Measurements from ENCODE around the gene MYO3B. TPM values are rescaled to one million over a fixed set of nuclear protein-coding genes. Genes with fewer than 3 reads are reported as not detected.

Gene MYO3B
- total and polyA plus RNA-seq, 2 of the 8 experiments (the other 6 are each of a cell fraction or from before 2014, with no cell fraction given), result 0.17 to 0.19 TPM

DNA sequence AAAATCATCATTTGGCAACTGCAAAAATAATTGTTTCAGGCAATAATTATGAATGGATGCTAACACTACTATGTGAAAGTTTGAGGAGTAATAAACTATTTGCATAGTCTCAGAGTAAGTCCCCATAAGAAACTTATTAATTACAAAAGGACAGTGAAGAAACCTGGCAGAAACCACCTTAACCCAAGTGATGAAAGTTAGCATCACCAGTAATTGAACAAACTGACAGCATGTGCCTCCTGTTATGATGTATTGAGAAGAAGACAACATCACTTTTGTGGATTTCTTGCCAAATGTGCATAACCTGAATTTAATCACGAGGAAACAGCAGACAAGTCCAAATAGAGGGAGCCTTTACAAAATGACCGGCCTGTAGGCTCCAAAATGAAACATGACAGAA, 353.9 kb downstream of the MYO3B start:
- no peak overlapping the region for H3K56ac ChIP-seq (replicated peaks; ENCODE audit: insufficient read length, low read depth, low read length)
- no peak overlapping the region for H3K14ac ChIP-seq (ENCODE audit: insufficient read length)
- no peak overlapping the region for H3K27ac ChIP-seq (ENCODE audit: low read depth, low read length)
- ChIA-PET CTCF (ENCODE audit: partially characterized antibody) (no interaction called here), POLR2A (ENCODE audit: partially characterized antibody) (no interaction called here)
- H3K9me3 ChIP-seq (ENCODE audit: insufficient read depth in 2 of 2, low read depth in 1 of 2, low read length in 1 of 2), result no peaks in the 10 kb centered on the region
- peaks cover 0 to 5% (median 5%) of the 10 kb centered on the region in 4 experiments; a peak in 3 of 7 replicates for H3K4me1 ChIP-seq (replicated peaks in 1 of 4; ENCODE audit: control insufficient read depth in 3 of 4, insufficient read depth in 4 of 4, low read length in 3 of 4)
- no peak overlapping the region for H3K4me2 ChIP-seq (ENCODE audit: insufficient read depth in 1 of 2, low read depth in 2 of 2, low read length in 2 of 2)
- H3K79me1 ChIP-seq (ENCODE audit: low read depth, low read length), result no peaks in the 10 kb centered on the region
- H3K23me2 ChIP-seq (ENCODE audit: low read depth, low read length), result no peaks in the 10 kb centered on the region; the same call in 1 of the 2 replicates
- no peak overlapping the region for H2BK20ac ChIP-seq (ENCODE audit: low read length)
- DNase-seq (ENCODE audit: low read depth in 1 of 2, low spot score in 2 of 2) (no peak), FAIRE-seq (no peak)
- H3K18ac ChIP-seq (ENCODE audit: extremely low read depth, low read length), result no peak overlapping the region
- H4K91ac ChIP-seq (replicated peaks; ENCODE audit: insufficient read length, low read length), result no peak overlapping the region
- H3K9ac ChIP-seq (replicated peaks in 1 of 4; ENCODE audit: extremely low read depth in 1 of 4, low read depth in 3 of 4, low read length in 3 of 4), result no peak overlapping the region
- no peak overlapping the region for H2BK12ac ChIP-seq (ENCODE audit: low read depth, low read length)
- H3K23ac ChIP-seq (ENCODE audit: insufficient read length), result no peak overlapping the region
- H2BK5ac ChIP-seq (ENCODE audit: low read depth, low read length), result no peak overlapping the region
- no peaks in the 10 kb centered on the region for H3K79me2 ChIP-seq (ENCODE audit: control insufficient read depth in 1 of 2, insufficient read depth in 2 of 2, low read length in 2 of 2)
- no peak overlapping the region for H3K4me3 ChIP-seq (ENCODE audit: extremely low read depth in 1 of 4, insufficient read depth in 2 of 4, low read depth in 3 of 4, low read length in 4 of 4)
- H2BK120ac ChIP-seq (replicated peaks; ENCODE audit: low read depth, low read length), result no peak overlapping the region
- H2BK15ac ChIP-seq (ENCODE audit: low read length), result no peak overlapping the region
- no peak overlapping the region for H4K8ac ChIP-seq (ENCODE audit: extremely low read depth, insufficient read depth, low read length)
- 94% methylated on average over 2 of the region's 2 CpGs; no CpG with 5 or more reads in 1 of the 2 experiments for WGBS, 2 experiments (ENCODE audit: extremely low coverage in 1 of 2, insufficient coverage in 1 of 2, insufficient read length in 1 of 2, insufficient replicate concordance in 2 of 2, low coverage in 1 of 2, low lambda C conversion rate in 2 of 2, missing lambda C conversion rate in 1 of 2)
- no peaks in the 10 kb centered on the region for H3K27me3 ChIP-seq (replicated peaks in 1 of 4; ENCODE audit: control insufficient read depth in 3 of 4, extremely low read depth in 1 of 4, insufficient read depth in 3 of 4, low read length in 3 of 4)
- no peak overlapping the region for H4K5ac ChIP-seq (ENCODE audit: insufficient read length, low read depth, low read length)
- no peak overlapping the region for H2AK5ac ChIP-seq (ENCODE audit: low read depth, low read length)
- H4K20me1 ChIP-seq (replicated peaks in 1 of 2; ENCODE audit: control insufficient read depth in 1 of 2, insufficient read depth in 2 of 2, low read length in 2 of 2), result no peaks in the 10 kb centered on the region
- H3K36me3 ChIP-seq (ENCODE audit: control insufficient read depth in 2 of 4, insufficient read depth in 4 of 4, low read length in 3 of 4), result no peaks in the 10 kb centered on the region
- no peak overlapping the region for H2AFZ ChIP-seq (ENCODE audit: low read length)
- no peak overlapping the region for H3K4ac ChIP-seq (replicated peaks; ENCODE audit: insufficient read length, low read depth, low read length)
- TF ChIP-seq MAFK (IDR thresholded peaks at IDR 0.05; ENCODE audit: low read depth, low read length) (no peak), CHD1 (IDR thresholded peaks at IDR 0.05; ENCODE audit: low read depth, low read length) (no peak), GABPA (IDR thresholded peaks at IDR 0.05; ENCODE audit: borderline replicate concordance, insufficient read depth, low read length) (no peak), KDM5A (IDR thresholded peaks at IDR 0.05; ENCODE audit: low read length) (no peak), TAF1 (IDR thresholded peaks at IDR 0.05; ENCODE audit: low read depth, low read length) (no peak), SIN3A (conservative IDR thresholded peaks at IDR 0.05 in 1 of 2, IDR thresholded peaks at IDR 0.05 in 1 of 2; ENCODE audit: low read depth in 1 of 2, low read length in 2 of 2) (no peak), YY1 (IDR thresholded peaks at IDR 0.05; ENCODE audit: low read depth, low read length) (no peak), TEAD4 (IDR thresholded peaks at IDR 0.05; ENCODE audit: low read depth, low read length) (no peak)
- TF ChIP-seq, protein P1, sequence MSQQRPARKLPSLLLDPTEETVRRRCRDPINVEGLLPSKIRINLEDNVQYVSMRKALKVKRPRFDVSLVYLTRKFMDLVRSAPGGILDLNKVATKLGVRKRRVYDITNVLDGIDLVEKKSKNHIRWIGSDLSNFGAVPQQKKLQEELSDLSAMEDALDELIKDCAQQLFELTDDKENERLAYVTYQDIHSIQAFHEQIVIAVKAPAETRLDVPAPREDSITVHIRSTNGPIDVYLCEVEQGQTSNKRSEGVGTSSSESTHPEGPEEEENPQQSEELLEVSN (IDR thresholded peaks at IDR 0.05), result no peak
- TF ChIP-seq, protein P2, sequence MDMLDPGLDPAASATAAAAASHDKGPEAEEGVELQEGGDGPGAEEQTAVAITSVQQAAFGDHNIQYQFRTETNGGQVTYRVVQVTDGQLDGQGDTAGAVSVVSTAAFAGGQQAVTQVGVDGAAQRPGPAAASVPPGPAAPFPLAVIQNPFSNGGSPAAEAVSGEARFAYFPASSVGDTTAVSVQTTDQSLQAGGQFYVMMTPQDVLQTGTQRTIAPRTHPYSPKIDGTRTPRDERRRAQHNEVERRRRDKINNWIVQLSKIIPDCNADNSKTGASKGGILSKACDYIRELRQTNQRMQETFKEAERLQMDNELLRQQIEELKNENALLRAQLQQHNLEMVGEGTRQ (IDR thresholded peaks at IDR 0.05; ENCODE audit: low read length), result no peak
